ENCODE data around the gene USP38.
"Not testable (repeated sequence)": the region's sequence is repeated elsewhere in the genome, so short reads cannot be mapped to it uniquely, and the experiment has no call there.

USP38 gene, protein sequence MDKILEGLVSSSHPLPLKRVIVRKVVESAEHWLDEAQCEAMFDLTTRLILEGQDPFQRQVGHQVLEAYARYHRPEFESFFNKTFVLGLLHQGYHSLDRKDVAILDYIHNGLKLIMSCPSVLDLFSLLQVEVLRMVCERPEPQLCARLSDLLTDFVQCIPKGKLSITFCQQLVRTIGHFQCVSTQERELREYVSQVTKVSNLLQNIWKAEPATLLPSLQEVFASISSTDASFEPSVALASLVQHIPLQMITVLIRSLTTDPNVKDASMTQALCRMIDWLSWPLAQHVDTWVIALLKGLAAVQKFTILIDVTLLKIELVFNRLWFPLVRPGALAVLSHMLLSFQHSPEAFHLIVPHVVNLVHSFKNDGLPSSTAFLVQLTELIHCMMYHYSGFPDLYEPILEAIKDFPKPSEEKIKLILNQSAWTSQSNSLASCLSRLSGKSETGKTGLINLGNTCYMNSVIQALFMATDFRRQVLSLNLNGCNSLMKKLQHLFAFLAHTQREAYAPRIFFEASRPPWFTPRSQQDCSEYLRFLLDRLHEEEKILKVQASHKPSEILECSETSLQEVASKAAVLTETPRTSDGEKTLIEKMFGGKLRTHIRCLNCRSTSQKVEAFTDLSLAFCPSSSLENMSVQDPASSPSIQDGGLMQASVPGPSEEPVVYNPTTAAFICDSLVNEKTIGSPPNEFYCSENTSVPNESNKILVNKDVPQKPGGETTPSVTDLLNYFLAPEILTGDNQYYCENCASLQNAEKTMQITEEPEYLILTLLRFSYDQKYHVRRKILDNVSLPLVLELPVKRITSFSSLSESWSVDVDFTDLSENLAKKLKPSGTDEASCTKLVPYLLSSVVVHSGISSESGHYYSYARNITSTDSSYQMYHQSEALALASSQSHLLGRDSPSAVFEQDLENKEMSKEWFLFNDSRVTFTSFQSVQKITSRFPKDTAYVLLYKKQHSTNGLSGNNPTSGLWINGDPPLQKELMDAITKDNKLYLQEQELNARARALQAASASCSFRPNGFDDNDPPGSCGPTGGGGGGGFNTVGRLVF

DNA sequence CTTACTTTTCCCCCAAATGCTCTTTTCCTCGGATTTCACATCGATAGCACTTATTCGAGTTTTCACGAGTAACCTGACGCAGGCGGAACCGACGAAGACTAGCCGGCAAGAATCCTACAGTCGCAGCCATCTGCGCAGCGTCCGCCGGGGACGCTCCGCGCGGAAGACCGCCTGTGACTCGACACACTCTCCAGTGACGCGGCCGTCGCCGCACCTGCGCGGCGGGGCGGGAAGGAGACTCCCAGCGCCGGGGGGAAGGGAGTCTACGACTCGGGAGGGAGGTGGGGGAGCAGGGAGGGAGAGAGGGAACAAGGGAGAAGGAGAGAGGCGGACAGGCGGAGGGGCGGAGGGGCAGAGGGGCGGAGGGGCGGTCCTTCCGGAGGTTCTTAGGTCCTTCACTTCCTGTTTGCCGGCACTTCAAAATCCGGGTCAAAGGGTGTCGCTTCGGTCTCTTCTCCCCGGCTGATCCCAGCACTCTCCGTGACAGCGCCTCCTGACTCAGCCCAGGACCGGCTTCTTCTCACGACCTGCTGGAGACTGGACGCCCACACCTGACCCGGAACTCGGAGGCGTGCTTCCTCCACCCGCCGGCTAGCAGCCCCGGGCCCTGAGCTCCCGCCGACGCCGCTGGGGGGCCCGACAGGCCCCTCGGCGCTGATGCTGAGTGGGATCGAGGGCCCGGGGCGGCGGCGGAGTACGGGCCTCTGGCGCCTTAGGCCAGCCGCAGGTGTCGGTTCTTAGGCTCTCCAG lies at the start of gene USP38:
Gene USP38, plus strand, starts transcription at position 415 of the 750 bp plus-strand sequence. CDS start 534 bp downstream, outside the sequence.
- peak; percentile 91 for DNase-seq

DNA sequence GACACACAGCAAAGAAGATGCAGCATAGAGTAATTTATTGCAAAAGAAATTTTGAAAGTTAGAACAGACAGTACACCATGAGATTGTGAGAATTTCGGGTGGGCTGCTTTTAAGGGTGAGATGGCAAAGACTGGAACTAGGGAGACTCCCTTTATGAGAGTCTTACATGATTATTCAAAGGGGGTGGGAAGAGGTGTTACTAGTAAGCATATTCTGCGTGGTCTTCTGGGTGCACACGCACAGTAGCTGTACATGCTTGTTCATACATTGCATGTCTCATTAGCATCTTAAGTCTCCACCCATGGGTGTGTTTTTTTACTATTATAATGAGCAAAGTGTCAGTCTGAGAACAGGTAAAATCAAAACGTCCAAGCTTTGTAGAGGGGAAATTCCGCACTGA lies 49.4 kb upstream of the USP38 start:
- no peak for DNase-seq

- DNase-seq, result no peak
These were observed 44.0 kb upstream of the USP38 start for GRCh38 chr4:143140696-143141095.

DNA sequence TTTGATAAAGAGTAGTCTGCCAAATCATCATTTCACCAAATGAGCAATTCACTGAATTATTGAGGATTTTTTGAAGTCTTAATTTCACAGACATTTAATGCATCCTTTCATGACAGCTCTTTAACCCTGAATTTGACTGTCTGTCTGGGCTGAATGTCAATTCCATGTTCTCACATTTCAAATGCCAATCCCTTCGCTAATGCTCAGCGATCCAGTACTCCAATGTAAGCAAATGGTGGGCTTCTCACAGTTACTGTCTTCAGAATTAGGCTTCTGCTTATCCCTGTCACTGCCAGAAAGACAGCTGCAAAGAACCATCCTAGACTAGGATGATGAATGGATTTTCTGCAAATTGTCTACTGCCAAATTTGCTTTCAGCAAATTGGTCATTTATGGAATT lies 36.2 kb upstream of the USP38 start:
- no peak for DNase-seq

- DNase-seq, result no peak
These were observed 27.9 kb upstream of the USP38 start for GRCh38 chr4:143156853-143157252.

DNA sequence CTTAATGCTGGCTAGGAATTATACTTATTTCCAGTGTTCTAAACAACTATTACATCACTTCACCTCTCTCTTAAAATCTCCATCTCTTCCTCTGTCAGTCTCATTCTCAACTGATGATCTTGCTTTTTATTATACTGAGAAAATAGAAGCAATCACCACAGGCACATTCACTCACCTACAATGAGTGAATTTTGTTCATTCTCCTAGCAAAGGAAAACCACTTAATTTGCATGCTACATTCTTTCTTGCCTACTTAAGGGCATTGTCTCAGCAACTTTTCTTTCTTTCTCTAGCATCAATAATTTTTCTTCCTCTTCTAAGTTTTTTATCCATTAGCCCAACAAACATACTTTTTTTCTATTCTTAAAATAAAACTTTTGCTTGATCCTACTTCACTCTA lies 21.1 kb upstream of the USP38 start:
- no peak for DNase-seq

DNA sequence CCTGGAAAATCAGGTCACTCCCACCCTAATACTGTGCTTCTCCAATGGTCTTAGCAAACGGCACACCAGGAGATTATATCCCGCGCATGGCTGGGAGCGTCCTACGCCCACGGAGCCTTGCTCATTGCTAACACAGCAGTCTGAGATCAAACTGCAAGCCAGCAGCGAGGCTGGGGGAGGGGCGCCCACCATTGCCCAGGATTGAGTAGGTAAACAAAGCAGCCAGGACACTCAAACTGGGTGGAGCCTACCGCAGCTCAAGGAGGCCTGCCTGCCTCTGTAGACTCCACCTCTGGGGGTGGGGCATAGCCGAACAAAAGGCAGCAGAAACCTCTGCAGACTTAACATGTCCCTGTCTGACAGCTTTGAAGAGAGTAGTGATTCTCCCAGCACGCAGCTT lies 18.0 kb upstream of the USP38 start:
- not testable (repeated sequence) for DNase-seq

DNA sequence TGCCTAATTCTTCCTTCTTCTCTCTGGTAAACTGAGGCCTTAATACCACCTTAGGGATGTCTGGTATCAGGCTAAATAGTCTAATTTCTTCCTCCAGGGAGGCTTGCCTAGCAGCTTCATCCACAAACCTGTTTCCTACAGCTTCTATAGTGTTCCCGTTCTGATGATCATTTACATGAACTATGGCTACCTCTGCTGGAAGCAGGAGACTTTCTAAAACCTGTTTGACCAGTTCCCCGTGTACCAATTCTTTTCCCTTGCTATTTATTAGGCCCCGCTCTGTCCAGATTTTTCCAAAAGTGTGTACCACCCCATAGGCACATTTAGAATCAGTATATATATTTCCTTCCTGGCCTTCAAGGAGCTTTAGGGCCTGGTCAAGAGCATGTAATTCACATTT lies 5.8 kb upstream of the USP38 start:
- no peak for DNase-seq

- DNase-seq, result no peak
These were observed 1.1 kb upstream of the USP38 start for GRCh38 chr4:143183513-143184216.

- DNase-seq, result no peak
These were observed 557 bp upstream of the USP38 start for GRCh38 chr4:143184217-143184502.

GRCh38 chr4:143185253-143186107 lies 763 bp downstream of the USP38 start:
- DNase-seq, result no peak

- no peak for DNase-seq
These were observed 1.5 kb downstream of the USP38 start for GRCh38 chr4:143186212-143186611.

GRCh38 chr4:143186649-143187048 lies 1.9 kb downstream of the USP38 start:
- peak; percentile 18 for DNase-seq

DNA sequence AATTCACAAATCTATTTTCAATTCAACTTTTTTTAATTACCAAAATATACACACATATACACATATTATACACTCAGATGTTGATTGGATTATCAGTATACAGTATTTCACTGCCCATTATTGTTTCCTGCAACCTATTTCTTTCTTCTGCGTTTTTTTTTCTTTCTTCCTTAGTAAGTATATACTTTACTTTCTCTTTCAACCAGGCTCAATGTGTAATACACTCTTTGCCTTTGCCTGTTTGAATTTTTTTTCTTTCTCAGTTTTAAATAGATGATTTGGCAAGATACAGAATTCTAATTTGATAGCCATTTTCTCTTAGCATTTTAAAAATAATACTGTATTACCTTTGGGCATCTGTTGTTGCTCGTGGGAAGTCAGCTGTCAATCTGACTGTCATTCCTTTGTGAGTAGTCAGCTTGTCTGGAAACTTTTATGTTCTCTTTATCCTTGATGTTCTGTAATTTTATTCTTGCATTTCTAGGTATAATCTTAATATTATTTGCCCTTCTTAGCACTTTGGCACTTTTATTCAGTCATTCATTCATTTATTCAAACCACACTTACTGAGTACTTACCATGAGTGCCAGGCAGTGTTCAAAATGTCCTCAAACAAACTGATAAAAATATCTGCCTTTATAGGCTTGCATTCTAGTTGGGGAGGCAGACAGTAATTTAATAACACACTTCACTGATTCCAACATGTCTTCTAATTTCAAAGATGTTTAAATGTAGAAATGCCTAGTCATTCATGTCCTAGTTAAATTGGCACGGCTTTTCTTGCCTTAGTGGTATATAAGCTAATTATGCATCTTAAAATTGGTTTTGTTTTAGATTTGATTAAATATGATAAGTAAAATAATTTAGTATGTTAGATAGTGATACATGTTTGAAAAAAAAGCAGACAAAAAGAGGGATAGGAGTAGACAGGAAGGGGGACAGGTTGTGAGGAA lies 3.7 kb downstream of the USP38 start:
- DNase-seq, result no peak

DNA sequence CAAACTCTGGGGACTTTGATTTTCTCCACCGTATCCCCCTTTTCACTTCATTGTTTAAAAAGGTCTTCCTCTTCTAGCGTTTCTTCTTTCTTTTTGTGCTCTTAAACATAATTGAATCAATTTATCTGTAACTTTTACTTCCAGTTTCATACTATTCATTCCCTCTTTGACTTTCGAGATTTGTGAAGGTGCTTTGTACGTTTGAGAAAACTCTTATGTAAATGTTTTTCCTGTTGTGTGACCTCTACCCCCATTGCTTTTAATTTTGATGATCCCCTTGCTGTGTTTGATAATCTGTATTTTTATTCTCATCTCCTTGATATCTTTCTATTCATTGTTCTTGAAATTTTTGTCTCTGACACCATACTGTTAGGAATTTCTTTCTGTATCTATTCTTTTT lies 4.8 kb downstream of the USP38 start:
- no peak for DNase-seq

DNA sequence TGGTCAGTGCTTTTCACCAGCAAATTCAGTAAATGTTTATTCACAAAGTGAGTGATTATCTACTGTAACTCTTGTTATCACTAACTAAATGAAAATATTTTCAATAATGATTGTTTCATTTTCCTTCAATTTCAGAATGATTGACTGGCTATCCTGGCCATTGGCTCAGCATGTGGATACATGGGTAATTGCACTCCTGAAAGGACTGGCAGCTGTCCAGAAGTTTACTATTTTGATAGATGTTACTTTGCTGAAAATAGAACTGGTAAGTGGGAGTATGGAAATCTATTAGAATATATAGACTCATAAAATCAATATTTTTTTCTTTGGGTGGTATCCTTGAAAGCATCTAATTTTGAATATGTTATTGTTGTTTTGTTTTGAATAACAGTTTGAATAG lies 10.9 kb downstream of the USP38 start:
- no peak for DNase-seq

DNA sequence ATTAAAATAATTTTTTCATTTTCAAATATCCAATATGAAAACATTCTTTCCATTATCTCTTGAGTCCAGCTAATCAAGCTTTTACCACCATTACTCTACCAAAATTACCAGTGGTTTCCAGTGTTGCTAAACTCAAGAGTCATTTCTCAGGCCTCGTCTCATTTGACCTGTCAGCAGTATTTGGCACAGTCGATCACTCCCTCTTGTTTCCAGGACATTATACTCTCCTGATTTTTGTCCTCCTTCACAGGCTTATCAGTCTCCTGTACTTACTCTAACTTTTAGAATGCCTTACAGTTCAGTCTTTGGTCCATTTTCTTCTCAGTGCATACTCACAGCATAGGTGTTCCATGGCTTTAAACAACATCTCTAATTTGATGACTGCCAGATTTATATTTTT lies 11.6 kb downstream of the USP38 start:
- DNase-seq, result no peak

DNA sequence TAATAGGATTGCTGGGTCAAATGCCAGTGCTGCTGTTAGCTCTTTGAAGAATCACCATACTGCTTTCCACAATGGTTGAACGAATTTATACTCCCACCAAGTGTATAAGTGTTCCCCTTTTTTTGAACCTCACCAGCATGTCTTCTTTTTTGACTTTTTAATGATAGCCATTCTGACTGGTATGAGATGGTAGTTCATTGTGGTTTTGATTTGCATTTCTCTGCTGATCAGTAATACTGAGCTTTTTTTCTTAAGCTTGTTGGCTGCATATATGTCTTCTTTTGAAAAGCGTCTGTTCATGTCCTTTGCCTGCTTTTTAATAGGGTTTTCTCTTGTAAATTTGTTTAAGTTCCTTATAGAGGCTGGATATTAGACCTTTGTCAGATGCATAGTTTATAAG lies 14.8 kb downstream of the USP38 start:
- no peak for DNase-seq

DNA sequence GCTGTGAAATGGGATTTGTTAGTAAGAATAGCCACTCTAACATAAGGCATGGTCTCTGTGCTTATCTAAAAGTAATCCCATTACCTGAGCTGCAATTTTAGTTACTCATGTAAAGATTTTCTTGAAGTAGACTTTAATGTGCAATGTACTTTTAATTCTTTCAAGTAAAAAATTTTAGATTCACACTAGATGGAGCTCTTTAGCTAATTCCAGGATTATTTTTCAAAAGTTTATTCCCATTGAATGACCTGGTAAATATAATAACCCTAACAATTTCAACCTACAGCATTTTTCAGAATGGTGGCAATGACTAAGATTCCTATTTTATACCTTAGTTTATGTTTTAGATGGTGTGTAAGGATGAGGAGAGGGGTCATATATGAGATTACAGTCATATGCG lies 18.1 kb downstream of the USP38 start:
- DNase-seq, result no peak

GRCh38 chr4:143203577-143203976 lies 18.9 kb downstream of the USP38 start:
- DNase-seq, result no peak

All from CD4-positive, alpha-beta T cell treated with Interleukin-4 for 4 hours (primary cell).